ENCODE data around the gene KRT75. TPM values are rescaled to one million over a fixed set of nuclear protein-coding genes. Genes with fewer than 3 reads are reported as not detected.

The KRT75 gene
- not detected in 2 replicates for total RNA-seq (ENCODE audit: low replicate concordance)

DNA sequence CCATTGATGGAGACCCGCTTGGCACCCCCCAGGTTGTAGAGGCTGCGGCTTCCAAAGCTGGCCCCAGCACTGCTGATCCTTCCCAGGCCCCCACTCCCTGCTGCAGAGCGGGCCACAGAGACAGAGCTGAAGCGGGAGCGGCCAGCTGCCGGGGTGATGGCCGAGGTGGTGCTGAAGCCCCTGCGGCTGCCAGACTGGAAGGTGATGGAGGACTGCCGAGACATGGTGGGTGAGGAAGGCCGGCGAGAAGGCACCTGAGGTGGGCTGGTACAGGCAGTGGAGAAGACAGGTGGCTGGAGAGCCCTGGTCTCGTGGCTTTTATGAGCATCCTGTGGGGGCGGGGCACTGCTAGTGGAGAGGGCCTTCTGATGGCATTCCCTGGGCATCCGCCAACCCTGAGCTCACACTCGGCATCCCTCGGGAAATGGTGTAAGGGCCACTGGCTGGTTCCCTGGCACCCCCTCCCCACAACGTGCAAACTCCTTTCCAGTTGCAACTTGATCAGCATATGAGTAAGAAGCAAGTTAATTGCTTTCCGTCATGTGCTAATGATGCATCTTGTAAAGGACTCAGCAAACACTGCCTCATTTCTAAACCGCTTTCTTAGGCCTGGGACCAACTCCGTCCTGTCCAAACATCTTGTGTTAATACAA is at the start of gene KRT75:
Gene KRT75, minus strand, starts transcription at position 291 of the 653 bp plus-strand sequence. Its CDS starts 67 bp downstream, at position 224.
- DNase-seq (ENCODE audit: low read depth), result no peak
- H3K4me3 ChIP-seq (ENCODE audit: low read depth, low read length), result no peak within 1 kb of the TSS
- TF ChIP-seq, protein P1, sequence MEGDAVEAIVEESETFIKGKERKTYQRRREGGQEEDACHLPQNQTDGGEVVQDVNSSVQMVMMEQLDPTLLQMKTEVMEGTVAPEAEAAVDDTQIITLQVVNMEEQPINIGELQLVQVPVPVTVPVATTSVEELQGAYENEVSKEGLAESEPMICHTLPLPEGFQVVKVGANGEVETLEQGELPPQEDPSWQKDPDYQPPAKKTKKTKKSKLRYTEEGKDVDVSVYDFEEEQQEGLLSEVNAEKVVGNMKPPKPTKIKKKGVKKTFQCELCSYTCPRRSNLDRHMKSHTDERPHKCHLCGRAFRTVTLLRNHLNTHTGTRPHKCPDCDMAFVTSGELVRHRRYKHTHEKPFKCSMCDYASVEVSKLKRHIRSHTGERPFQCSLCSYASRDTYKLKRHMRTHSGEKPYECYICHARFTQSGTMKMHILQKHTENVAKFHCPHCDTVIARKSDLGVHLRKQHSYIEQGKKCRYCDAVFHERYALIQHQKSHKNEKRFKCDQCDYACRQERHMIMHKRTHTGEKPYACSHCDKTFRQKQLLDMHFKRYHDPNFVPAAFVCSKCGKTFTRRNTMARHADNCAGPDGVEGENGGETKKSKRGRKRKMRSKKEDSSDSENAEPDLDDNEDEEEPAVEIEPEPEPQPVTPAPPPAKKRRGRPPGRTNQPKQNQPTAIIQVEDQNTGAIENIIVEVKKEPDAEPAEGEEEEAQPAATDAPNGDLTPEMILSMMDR (IDR thresholded peaks at IDR 0.05; ENCODE audit: insufficient read depth, low read length), result no peak

DNA sequence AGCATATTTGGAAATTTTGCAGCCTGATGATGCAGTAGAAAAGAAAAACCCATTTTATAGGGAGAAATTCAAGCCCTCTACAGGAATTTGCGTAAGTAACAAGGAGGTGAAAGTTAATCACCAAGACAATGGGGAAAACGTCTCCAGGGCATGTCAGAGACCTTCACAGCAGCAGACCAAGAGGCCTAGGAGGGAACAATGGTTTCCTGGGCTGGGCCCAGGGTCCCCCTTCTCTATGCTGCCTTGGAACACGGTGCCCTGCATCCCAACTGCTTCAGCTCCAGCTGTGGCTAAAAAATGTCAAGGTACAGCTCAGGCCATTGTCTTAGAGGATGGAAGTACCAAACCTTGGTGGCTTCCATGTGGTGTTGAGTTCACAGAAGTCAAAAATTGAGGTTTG is 45.9 kb upstream of the KRT75 start:
- TF ChIP-seq, protein P1 (IDR thresholded peaks at IDR 0.05; ENCODE audit: insufficient read depth, low read length), result no peak

GRCh38 chr12:52477651-52478050 is 43.5 kb upstream of the KRT75 start:
- no peak overlapping the region for H3K4me3 ChIP-seq (ENCODE audit: low read depth, low read length)
- TF ChIP-seq, protein P1 (IDR thresholded peaks at IDR 0.05; ENCODE audit: insufficient read depth, low read length), result no peak
- DNase-seq (ENCODE audit: low read depth), result no peak

More for the DNA sequence above, 45.9 kb upstream of the KRT75 start:
- no peak for DNase-seq (ENCODE audit: low read depth)
- H3K4me3 ChIP-seq (ENCODE audit: low read depth, low read length), result no peak overlapping the region

DNA sequence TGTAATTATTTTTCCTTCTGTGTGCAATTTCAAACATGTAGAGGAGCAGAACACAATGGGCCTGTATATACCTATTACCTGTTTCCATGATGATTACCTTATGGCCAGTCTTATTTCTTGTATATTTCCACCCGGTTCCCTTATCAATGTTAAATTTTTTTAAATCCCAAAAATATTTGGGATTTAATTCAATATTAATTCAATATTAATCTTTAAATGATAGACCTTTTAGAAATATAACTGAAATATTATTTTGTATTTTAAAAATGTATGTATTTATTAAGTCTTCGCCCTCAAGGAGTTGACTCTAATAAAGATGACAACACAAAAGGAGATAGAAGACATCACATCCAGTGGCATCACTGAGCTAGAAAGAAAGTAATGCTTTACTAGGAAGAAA is 40.0 kb upstream of the KRT75 start:
- DNase-seq (ENCODE audit: low read depth), result no peak
- H3K4me3 ChIP-seq (ENCODE audit: low read depth, low read length), result no peak overlapping the region
- TF ChIP-seq, protein P1 (IDR thresholded peaks at IDR 0.05; ENCODE audit: insufficient read depth, low read length), result no peak

DNA sequence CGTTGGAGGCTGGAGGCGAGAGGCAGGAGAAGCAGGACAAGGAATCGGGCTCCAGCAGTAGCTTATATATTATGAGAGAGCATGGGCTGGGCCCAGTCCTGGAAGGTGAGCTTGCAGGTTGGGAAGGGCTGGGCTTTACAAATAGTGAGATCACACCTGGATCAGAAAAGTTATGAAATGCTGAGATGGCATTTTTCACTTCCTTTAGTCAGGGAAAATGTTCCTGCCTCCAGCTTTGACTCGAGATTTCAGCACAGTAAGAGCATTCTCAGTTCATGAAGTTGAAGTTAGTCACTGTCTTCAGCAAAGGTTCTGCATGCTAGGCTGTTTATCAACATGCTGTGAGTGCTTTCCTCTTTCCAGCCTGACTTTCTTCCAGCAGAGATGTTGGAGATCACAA is 39.6 kb upstream of the KRT75 start, which contains the start of gene KRT6C:
Gene KRT6C, minus strand, starts transcription at position 38 of the 400 bp plus-strand sequence. CDS start 68 bp downstream, outside the sequence.
- H3K4me3 ChIP-seq (ENCODE audit: low read depth, low read length), result no peak within 1 kb of the TSS
- TF ChIP-seq, protein P1 (IDR thresholded peaks at IDR 0.05; ENCODE audit: insufficient read depth, low read length), result no peak
- no peak for DNase-seq (ENCODE audit: low read depth)

GRCh38 chr12:52469853-52470252 is 35.7 kb upstream of the KRT75 start:
- H3K4me3 ChIP-seq (ENCODE audit: low read depth, low read length), result no peak overlapping the region
- no peak for DNase-seq (ENCODE audit: low read depth)
- TF ChIP-seq, protein P1 (IDR thresholded peaks at IDR 0.05; ENCODE audit: insufficient read depth, low read length), result no peak
